ENCODE data around the gene COPS4. TPM values are rescaled to one million over a fixed set of nuclear protein-coding genes. Genes with fewer than 3 reads are reported as not detected.
"Not testable (repeated sequence)": the region's sequence is repeated elsewhere in the genome, so short reads cannot be mapped to it uniquely, and the experiment has no call there.

The COPS4 gene
- total and polyA plus RNA-seq, 10 of the 15 experiments (the other 5 are each of a cell fraction or from before 2014, with no cell fraction given), result 34.2 to 159 (median 66.7) TPM

DNA sequence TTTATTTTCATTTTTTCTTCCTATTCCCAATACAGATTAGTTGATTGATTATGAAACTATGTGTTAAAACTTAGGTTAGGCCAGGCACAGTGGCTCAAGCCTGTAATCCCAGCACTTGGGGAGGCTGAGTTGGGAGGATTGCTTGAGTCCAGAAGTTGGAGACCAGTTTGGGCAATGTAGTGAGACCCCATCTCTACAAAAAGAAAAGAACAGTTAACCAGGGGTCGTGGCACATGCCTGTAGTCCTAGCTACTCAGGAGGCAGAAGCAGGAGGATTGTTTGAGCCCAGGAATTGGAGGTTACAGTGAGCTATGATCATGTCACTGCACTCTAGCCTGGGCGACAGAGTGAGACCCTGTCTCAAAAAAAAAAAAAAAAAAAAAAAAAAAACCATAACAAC lies 8.2 kb downstream of the COPS4 start:
- H3K27ac ChIP-seq (ENCODE audit: control insufficient read depth, insufficient read depth); H3K4me2 ChIP-seq (ENCODE audit: control insufficient read depth, insufficient read depth); H2AFZ ChIP-seq (ENCODE audit: control insufficient read depth, low read depth, low read length); intact Hi-C loops (cut with micrococcal nuclease; ENCODE audit: unreplicated experiment); FAIRE-seq; H3K9me3 ChIP-seq (replicated peaks; ENCODE audit: control insufficient read depth, insufficient read depth, low read length); ATAC-seq; H3K9ac ChIP-seq (ENCODE audit: control insufficient read depth, insufficient read depth, low read length); H3K36me3 ChIP-seq (ENCODE audit: control insufficient read depth in 2 of 2, insufficient read depth in 2 of 2, low read length in 1 of 2); in situ Hi-C loops (cut with MboI); H3K4me3 ChIP-seq; SMC1A ChIA-PET (ENCODE audit: uncharacterized antibody, unreplicated experiment); H3K4me1 ChIP-seq (ENCODE audit: control insufficient read depth, insufficient read depth, low read length); POLR2A ChIA-PET; DNase-seq (ENCODE audit: low read depth, low spot score); BruUV-seq (replicated peaks); H3K27me3 ChIP-seq (replicated peaks in 1 of 2; ENCODE audit: control insufficient read depth in 2 of 2, insufficient read depth in 2 of 2, low read length in 1 of 2); CTCF ChIA-PET; RAD21 ChIA-PET (ENCODE audit: unreplicated experiment); H4K20me1 ChIP-seq (ENCODE audit: control insufficient read depth, insufficient read depth): not testable (repeated sequence)
- H3K79me2 ChIP-seq (ENCODE audit: control insufficient read depth, insufficient read depth, low read length), result peaks cover 21% of the 10 kb centered on the region
- WGBS (ENCODE audit: insufficient coverage, insufficient replicate concordance, low lambda C conversion rate, missing lambda C conversion rate), result 92% methylated on average over 2 of the region's 2 CpGs

DNA sequence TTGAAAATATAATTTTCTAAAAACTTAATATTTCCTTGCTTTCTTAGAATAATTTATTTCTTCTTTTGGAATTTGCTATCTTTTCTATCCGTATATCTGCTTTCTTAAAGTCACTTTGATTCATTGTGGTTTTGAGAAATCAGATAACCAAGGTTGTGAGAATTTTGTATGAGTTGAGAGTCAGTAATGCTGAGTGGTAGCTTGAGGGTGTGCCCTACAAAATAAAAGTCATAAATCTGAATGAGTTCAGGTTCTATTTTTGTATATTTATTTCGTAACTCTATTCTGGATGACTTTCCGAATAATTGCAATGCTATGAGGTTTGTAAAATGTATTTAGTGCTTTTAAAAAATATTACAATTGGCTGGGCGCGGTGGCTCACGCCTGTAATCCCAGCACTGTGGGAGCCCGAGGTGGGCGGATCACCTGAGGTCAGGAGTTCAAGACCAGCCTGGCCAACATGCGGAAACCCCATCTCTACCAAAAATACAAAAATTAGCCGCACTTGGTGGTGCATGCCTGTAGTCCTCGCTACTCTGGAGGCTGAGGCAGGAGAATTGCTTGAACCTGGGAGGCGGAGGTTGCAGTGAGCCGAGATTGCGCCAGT lies 8.9 kb downstream of the COPS4 start:
- intact Hi-C loops (cut with micrococcal nuclease; ENCODE audit: unreplicated experiment) (no loop called here), in situ Hi-C loops (cut with MboI) (no loop called here)
- Histone ChIP-seq H2AFZ (ENCODE audit: control insufficient read depth, low read depth, low read length) (no peak overlapping the region), H3K4me3 (no peak overlapping the region), H3K79me2 (ENCODE audit: control insufficient read depth, insufficient read depth, low read length) (peaks cover 17% of the 10 kb centered on the region), H3K36me3 (ENCODE audit: control insufficient read depth in 2 of 2, insufficient read depth in 2 of 2, low read length in 1 of 2) (no peaks in the 10 kb centered on the region; a peak in 1 of 4 replicates), H3K9me3 (replicated peaks; ENCODE audit: control insufficient read depth, insufficient read depth, low read length) (no peaks in the 10 kb centered on the region; the same call in 2 of the 3 replicates), H3K27ac (ENCODE audit: control insufficient read depth, insufficient read depth) (no peak overlapping the region), H3K27me3 (replicated peaks in 1 of 2; ENCODE audit: control insufficient read depth in 2 of 2, insufficient read depth in 2 of 2, low read length in 1 of 2) (no peaks in the 10 kb centered on the region), H4K20me1 (ENCODE audit: control insufficient read depth, insufficient read depth) (no peaks in the 10 kb centered on the region), H3K9ac (ENCODE audit: control insufficient read depth, insufficient read depth, low read length) (no peak overlapping the region), H3K4me1 (ENCODE audit: control insufficient read depth, insufficient read depth, low read length) (peaks cover 2% of the 10 kb centered on the region; the same call in 1 of the 2 replicates), H3K4me2 (ENCODE audit: control insufficient read depth, insufficient read depth) (no peak overlapping the region)
- FAIRE-seq, result no peak
- CTCF ChIA-PET, result no interaction called here
- RAD21 ChIA-PET (ENCODE audit: unreplicated experiment), result no interaction called here
- no peak for ATAC-seq
- SMC1A ChIA-PET (ENCODE audit: uncharacterized antibody, unreplicated experiment), result no interaction called here
- WGBS (ENCODE audit: insufficient coverage, insufficient replicate concordance, low lambda C conversion rate, missing lambda C conversion rate), result 97% methylated on average over 11 of the region's 14 CpGs
- POLR2A ChIA-PET, result no interaction called here
- no TSS peak for BruUV-seq (replicated peaks)
- no peak for DNase-seq (ENCODE audit: low read depth, low spot score)
- TF ChIP-seq, protein P1, sequence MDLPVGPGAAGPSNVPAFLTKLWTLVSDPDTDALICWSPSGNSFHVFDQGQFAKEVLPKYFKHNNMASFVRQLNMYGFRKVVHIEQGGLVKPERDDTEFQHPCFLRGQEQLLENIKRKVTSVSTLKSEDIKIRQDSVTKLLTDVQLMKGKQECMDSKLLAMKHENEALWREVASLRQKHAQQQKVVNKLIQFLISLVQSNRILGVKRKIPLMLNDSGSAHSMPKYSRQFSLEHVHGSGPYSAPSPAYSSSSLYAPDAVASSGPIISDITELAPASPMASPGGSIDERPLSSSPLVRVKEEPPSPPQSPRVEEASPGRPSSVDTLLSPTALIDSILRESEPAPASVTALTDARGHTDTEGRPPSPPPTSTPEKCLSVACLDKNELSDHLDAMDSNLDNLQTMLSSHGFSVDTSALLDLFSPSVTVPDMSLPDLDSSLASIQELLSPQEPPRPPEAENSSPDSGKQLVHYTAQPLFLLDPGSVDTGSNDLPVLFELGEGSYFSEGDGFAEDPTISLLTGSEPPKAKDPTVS (IDR thresholded peaks at IDR 0.05; ENCODE audit: low read depth, low read length), result no peak
- no peak for TF ChIP-seq ASH2L (IDR thresholded peaks at IDR 0.05; ENCODE audit: borderline replicate concordance, low read depth)
- TF ChIP-seq, protein P2, sequence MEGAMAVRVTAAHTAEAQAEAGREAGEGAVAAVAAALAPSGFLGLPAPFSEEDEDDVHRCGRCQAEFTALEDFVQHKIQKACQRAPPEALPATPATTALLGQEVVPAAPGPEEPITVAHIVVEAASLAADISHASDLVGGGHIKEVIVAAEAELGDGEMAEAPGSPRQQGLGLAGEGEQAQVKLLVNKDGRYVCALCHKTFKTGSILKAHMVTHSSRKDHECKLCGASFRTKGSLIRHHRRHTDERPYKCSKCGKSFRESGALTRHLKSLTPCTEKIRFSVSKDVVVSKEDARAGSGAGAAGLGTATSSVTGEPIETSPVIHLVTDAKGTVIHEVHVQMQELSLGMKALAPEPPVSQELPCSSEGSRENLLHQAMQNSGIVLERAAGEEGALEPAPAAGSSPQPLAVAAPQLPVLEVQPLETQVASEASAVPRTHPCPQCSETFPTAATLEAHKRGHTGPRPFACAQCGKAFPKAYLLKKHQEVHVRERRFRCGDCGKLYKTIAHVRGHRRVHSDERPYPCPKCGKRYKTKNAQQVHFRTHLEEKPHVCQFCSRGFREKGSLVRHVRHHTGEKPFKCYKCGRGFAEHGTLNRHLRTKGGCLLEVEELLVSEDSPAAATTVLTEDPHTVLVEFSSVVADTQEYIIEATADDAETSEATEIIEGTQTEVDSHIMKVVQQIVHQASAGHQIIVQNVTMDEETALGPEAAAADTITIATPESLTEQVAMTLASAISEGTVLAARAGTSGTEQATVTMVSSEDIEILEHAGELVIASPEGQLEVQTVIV (IDR thresholded peaks at IDR 0.05; ENCODE audit: borderline replicate concordance, partially characterized antibody), result no peak
- TF ChIP-seq, protein P3, sequence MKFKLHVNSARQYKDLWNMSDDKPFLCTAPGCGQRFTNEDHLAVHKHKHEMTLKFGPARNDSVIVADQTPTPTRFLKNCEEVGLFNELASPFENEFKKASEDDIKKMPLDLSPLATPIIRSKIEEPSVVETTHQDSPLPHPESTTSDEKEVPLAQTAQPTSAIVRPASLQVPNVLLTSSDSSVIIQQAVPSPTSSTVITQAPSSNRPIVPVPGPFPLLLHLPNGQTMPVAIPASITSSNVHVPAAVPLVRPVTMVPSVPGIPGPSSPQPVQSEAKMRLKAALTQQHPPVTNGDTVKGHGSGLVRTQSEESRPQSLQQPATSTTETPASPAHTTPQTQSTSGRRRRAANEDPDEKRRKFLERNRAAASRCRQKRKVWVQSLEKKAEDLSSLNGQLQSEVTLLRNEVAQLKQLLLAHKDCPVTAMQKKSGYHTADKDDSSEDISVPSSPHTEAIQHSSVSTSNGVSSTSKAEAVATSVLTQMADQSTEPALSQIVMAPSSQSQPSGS (IDR thresholded peaks at IDR 0.05; ENCODE audit: low read length), result no peak
- TF ChIP-seq MXI1 (IDR thresholded peaks at IDR 0.05; ENCODE audit: low read depth, low read length), result no peak
- TF ChIP-seq CEBPB (IDR thresholded peaks at IDR 0.05; ENCODE audit: borderline replicate concordance in 1 of 2, low read depth in 2 of 2, low read length in 2 of 2), result no peak
- TF ChIP-seq, protein P4, sequence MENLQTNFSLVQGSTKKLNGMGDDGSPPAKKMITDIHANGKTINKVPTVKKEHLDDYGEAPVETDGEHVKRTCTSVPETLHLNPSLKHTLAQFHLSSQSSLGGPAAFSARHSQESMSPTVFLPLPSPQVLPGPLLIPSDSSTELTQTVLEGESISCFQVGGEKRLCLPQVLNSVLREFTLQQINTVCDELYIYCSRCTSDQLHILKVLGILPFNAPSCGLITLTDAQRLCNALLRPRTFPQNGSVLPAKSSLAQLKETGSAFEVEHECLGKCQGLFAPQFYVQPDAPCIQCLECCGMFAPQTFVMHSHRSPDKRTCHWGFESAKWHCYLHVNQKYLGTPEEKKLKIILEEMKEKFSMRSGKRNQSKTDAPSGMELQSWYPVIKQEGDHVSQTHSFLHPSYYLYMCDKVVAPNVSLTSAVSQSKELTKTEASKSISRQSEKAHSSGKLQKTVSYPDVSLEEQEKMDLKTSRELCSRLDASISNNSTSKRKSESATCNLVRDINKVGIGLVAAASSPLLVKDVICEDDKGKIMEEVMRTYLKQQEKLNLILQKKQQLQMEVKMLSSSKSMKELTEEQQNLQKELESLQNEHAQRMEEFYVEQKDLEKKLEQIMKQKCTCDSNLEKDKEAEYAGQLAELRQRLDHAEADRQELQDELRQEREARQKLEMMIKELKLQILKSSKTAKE (IDR thresholded peaks at IDR 0.05; ENCODE audit: low read depth, poor library complexity, severe bottlenecking), result no peak
- TF ChIP-seq ZNF207 (IDR thresholded peaks at IDR 0.05; ENCODE audit: borderline replicate concordance), result no peak

Data from GM12878 (cell line).